Liver (tissue), 9 donors: ENCODE measurements around the gene EHD2. TPM values are rescaled to one million over a fixed set of nuclear protein-coding genes. Genes with fewer than 3 reads are reported as not detected.

Source experiments
- DNase-seq: peaks from one replicate; pipeline ENCODE4 v3.0.0-alpha.2; 2017; ENCODE audit warnings: low spot score
- H3K27ac ChIP-seq, 2 donors: one replicate each; pipeline ENCODE4 v1.7.0; 2013; ENCODE audit warnings: inconsistent platforms in 2 of 2, low read length in 2 of 2, control low read depth in 1 of 2, low read depth in 1 of 2, mild to moderate bottlenecking in 1 of 2
- H3K27me3 ChIP-seq, 4 donors: one replicate each; pipeline versions ENCODE4 v1.6.1 to v1.7.0; 2013; ENCODE audit warnings: low read length in 3 of 4, inconsistent platforms in 1 of 4, mild to moderate bottlenecking in 1 of 4, moderate library complexity in 1 of 4; ENCODE audit not compliant: control insufficient read depth in 4 of 4, insufficient read depth in 4 of 4
- H3K36me3 ChIP-seq, 4 donors: one replicate each; pipeline versions ENCODE4 v1.6.1 to v1.7.0; 2013; ENCODE audit warnings: low read length in 3 of 4, mild to moderate bottlenecking in 3 of 4, low read depth in 1 of 4, moderate library complexity in 1 of 4; ENCODE audit not compliant: control insufficient read depth in 4 of 4, insufficient read depth in 3 of 4
- H3K4me1 ChIP-seq, 4 donors: one replicate each; pipeline versions ENCODE4 v1.6.1 to v1.7.0; 2013; ENCODE audit warnings: low read length in 3 of 4, mild to moderate bottlenecking in 3 of 4, moderate library complexity in 1 of 4; ENCODE audit not compliant: control insufficient read depth in 4 of 4, insufficient read depth in 4 of 4
- H3K4me3 ChIP-seq, 3 donors: one replicate each; pipeline versions ENCODE4 v1.6.1 to v1.7.0; 2013; ENCODE audit warnings: low read length in 3 of 3, control low read depth in 1 of 3, low read depth in 1 of 3, mild to moderate bottlenecking in 1 of 3
- H3K9ac ChIP-seq, 2 donors: one replicate each; pipeline ENCODE4 v1.7.0; 2013; ENCODE audit warnings: low read length in 2 of 2, mild to moderate bottlenecking in 2 of 2, moderate library complexity in 2 of 2, control low read depth in 1 of 2, low read depth in 1 of 2
- H3K9me3 ChIP-seq, 4 donors: one replicate each; pipeline versions ENCODE4 v1.6.1 to v1.7.0; 2013; ENCODE audit warnings: low read length in 3 of 4; ENCODE audit not compliant: control insufficient read depth in 4 of 4
- ATF3 ChIP-seq: IDR thresholded peaks from 2 replicates; pipeline ENCODE4 v1.6.1; 2016; ENCODE audit warnings: antibody characterized with exemption
- EGR1 ChIP-seq, 2 donors: IDR thresholded peaks; 2 replicates each; pipeline ENCODE4 v1.6.1; 2016 to 2018; ENCODE audit warnings: antibody characterized with exemption in 2 of 2, low read depth in 2 of 2
- FOXA1 ChIP-seq: IDR thresholded peaks from 2 replicates; pipeline ENCODE4 v1.6.1; 2016; ENCODE audit warnings: antibody characterized with exemption
- FOXA2 ChIP-seq: IDR thresholded peaks from 2 replicates; pipeline ENCODE4 v1.6.1; 2016; ENCODE audit warnings: antibody characterized with exemption
- GABPA ChIP-seq, 2 donors: IDR thresholded peaks in 1 of 2; conservative IDR thresholded peaks in 1 of 2; 2 replicates each; pipeline ENCODE4 v1.6.1; 2016; ENCODE audit warnings: antibody characterized with exemption in 2 of 2, mild to moderate bottlenecking in 1 of 2, moderate library complexity in 1 of 2
- HNF4A ChIP-seq, 2 donors: conservative IDR thresholded peaks; 2 replicates each; pipeline ENCODE4 v1.6.1; 2016; ENCODE audit warnings: antibody characterized with exemption in 2 of 2, mild to moderate bottlenecking in 2 of 2
- HNF4G ChIP-seq: IDR thresholded peaks from 2 replicates; pipeline ENCODE4 v1.6.1; 2016; ENCODE audit warnings: antibody characterized with exemption
- JUND ChIP-seq, 2 donors: IDR thresholded peaks; 2 replicates each; pipeline ENCODE4 v1.6.1; 2016; ENCODE audit warnings: antibody characterized with exemption in 2 of 2
- MAX ChIP-seq: IDR thresholded peaks from 2 replicates; pipeline ENCODE4 v1.6.1; 2016; ENCODE audit warnings: antibody characterized with exemption
- NR2F2 ChIP-seq: IDR thresholded peaks from 2 replicates; pipeline ENCODE4 v1.6.1; 2016; ENCODE audit warnings: antibody characterized with exemption
- RAD21 ChIP-seq, 2 donors: IDR thresholded peaks; 2 replicates each; pipeline ENCODE4 v1.6.1; 2016; ENCODE audit warnings: antibody characterized with exemption in 2 of 2, mild to moderate bottlenecking in 2 of 2
- RXRA ChIP-seq, 2 donors: IDR thresholded peaks; 2 replicates each; pipeline ENCODE4 v1.6.1; 2017 to 2018; ENCODE audit warnings: antibody characterized with exemption in 2 of 2, mild to moderate bottlenecking in 1 of 2
- SP1 ChIP-seq: IDR thresholded peaks from 2 replicates; pipeline ENCODE4 v1.6.1; 2018; ENCODE audit warnings: antibody characterized with exemption, mild to moderate bottlenecking
- TAF1 ChIP-seq: conservative IDR thresholded peaks from 2 replicates; pipeline ENCODE4 v1.6.1; 2016; ENCODE audit warnings: antibody characterized with exemption, mild to moderate bottlenecking
- YY1 ChIP-seq: IDR thresholded peaks from 2 replicates; pipeline ENCODE4 v1.6.1; 2016; ENCODE audit warnings: antibody characterized with exemption, mild to moderate bottlenecking
- WGBS: extraction: QIAGEN DNeasy Blood & Tissue Kit; methylation state at CpG from one replicate; pipeline ENCODE4 v1.1.7; 2013; 5-methylcytosine and 5-hydroxymethylcytosine counted together
- polyA plus RNA-seq, 2 donors: library from polyadenylated mRNA; stranded (reverse) in 1 of 2; unstranded in 1 of 2; fragments of 200-250 nt in 1 of 2; fragments of >200 nt in 1 of 2; fragmentation: Nextera tagmentation in 1 of 2; extraction: Ambion mirVana in 1 of 2; gene quantifications; one replicate each; pipeline versions ENCODE4 v1.2.1 to v1.2.3, GENCODE V29; 2013 to 2015
- total RNA-seq, 2 donors: library from RNA; depleted of rRNA; stranded (reverse); fragments of >200 nt; gene quantifications; one replicate each; pipeline ENCODE4 v1.2.3, GENCODE V29; 2014
- TF ChIP-seq, protein P1 (sequence below): fragments of 150-350 bp; IDR thresholded peaks from 2 replicates; pipeline ENCODE4 v1.5.1; 2017; ENCODE audit warnings: improper control_type of control experiment, low read depth, low read length; ENCODE audit not compliant: missing input control
- TF ChIP-seq, protein P2 (sequence below): IDR thresholded peaks from 2 replicates; pipeline ENCODE4 v1.6.1; 2016; ENCODE audit warnings: antibody characterized with exemption, mild to moderate bottlenecking
- TF ChIP-seq, protein P3 (sequence below): IDR thresholded peaks from 2 replicates; pipeline ENCODE4 v1.6.1; 2016; ENCODE audit warnings: antibody characterized with exemption
- donor health status: healthy.
- donor health status: healthy.
- donor health status: healthy.
- donor health status: healthy.
- donor health status: healthy.

Gene EHD2
- total and polyA plus RNA-seq, 4 donors: 3.2 to 7.9 (median 5.8) TPM

DNA sequence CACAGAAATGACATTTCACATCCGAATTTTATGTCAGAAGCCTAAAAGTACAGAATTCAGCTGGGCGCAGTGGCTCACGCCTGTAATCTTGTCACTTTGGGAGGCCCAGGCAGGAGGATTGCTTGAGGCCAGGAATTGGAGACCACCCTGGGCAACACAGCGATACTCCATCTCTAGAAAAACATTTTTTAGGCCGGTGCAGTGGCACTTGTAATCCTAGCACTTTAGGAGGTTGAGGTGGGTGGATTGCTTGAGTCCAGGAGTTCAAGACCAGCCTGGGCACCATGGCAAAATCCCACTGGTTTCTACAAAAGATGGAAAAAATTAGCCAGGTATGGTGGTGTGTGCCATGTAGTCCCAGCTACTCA, 47.4 kb downstream of the EHD2 start:
- Histone ChIP-seq H3K4me3 (no peak overlapping the region), H3K9me3 (no peaks in the 10 kb centered on the region), H3K27me3 (no peaks in the 10 kb centered on the region), H3K9ac (no peak overlapping the region), H3K27ac (no peak overlapping the region), H3K36me3 (peaks cover 4 to 16% (median 8%) of the 10 kb centered on the region in 4 donors), H3K4me1 (peaks cover 0 to 30% (median 21%) of the 10 kb centered on the region in 4 donors)
- 78% methylated on average over 5 of the region's 5 CpGs for WGBS
- TF ChIP-seq YY1 (no peak), EGR1 (IDR thresholded peaks at IDR 0.05; ENCODE audit: low read depth in 2 of 2) (no peak), FOXA1 (no peak), HNF4G (no peak), NR2F2 (no peak), ATF3 (no peak), HNF4A (conservative IDR thresholded peaks at IDR 0.05) (no peak), JUND (IDR thresholded peaks at IDR 0.05) (no peak), RXRA (IDR thresholded peaks at IDR 0.05) (no peak), SP1 (no peak), RAD21 (IDR thresholded peaks at IDR 0.05) (no peak), FOXA2 (no peak), MAX (no peak), TAF1 (no peak), GABPA (IDR thresholded peaks at IDR 0.05 in 1 of 2, conservative IDR thresholded peaks at IDR 0.05 in 1 of 2) (no peak)
- TF ChIP-seq, protein P1, sequence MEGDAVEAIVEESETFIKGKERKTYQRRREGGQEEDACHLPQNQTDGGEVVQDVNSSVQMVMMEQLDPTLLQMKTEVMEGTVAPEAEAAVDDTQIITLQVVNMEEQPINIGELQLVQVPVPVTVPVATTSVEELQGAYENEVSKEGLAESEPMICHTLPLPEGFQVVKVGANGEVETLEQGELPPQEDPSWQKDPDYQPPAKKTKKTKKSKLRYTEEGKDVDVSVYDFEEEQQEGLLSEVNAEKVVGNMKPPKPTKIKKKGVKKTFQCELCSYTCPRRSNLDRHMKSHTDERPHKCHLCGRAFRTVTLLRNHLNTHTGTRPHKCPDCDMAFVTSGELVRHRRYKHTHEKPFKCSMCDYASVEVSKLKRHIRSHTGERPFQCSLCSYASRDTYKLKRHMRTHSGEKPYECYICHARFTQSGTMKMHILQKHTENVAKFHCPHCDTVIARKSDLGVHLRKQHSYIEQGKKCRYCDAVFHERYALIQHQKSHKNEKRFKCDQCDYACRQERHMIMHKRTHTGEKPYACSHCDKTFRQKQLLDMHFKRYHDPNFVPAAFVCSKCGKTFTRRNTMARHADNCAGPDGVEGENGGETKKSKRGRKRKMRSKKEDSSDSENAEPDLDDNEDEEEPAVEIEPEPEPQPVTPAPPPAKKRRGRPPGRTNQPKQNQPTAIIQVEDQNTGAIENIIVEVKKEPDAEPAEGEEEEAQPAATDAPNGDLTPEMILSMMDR: no peak
- TF ChIP-seq, protein P2, sequence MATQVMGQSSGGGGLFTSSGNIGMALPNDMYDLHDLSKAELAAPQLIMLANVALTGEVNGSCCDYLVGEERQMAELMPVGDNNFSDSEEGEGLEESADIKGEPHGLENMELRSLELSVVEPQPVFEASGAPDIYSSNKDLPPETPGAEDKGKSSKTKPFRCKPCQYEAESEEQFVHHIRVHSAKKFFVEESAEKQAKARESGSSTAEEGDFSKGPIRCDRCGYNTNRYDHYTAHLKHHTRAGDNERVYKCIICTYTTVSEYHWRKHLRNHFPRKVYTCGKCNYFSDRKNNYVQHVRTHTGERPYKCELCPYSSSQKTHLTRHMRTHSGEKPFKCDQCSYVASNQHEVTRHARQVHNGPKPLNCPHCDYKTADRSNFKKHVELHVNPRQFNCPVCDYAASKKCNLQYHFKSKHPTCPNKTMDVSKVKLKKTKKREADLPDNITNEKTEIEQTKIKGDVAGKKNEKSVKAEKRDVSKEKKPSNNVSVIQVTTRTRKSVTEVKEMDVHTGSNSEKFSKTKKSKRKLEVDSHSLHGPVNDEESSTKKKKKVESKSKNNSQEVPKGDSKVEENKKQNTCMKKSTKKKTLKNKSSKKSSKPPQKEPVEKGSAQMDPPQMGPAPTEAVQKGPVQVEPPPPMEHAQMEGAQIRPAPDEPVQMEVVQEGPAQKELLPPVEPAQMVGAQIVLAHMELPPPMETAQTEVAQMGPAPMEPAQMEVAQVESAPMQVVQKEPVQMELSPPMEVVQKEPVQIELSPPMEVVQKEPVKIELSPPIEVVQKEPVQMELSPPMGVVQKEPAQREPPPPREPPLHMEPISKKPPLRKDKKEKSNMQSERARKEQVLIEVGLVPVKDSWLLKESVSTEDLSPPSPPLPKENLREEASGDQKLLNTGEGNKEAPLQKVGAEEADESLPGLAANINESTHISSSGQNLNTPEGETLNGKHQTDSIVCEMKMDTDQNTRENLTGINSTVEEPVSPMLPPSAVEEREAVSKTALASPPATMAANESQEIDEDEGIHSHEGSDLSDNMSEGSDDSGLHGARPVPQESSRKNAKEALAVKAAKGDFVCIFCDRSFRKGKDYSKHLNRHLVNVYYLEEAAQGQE: no peak
- TF ChIP-seq, protein P3, sequence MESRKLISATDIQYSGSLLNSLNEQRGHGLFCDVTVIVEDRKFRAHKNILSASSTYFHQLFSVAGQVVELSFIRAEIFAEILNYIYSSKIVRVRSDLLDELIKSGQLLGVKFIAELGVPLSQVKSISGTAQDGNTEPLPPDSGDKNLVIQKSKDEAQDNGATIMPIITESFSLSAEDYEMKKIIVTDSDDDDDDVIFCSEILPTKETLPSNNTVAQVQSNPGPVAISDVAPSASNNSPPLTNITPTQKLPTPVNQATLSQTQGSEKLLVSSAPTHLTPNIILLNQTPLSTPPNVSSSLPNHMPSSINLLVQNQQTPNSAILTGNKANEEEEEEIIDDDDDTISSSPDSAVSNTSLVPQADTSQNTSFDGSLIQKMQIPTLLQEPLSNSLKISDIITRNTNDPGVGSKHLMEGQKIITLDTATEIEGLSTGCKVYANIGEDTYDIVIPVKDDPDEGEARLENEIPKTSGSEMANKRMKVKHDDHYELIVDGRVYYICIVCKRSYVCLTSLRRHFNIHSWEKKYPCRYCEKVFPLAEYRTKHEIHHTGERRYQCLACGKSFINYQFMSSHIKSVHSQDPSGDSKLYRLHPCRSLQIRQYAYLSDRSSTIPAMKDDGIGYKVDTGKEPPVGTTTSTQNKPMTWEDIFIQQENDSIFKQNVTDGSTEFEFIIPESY: no peak
- no peak for DNase-seq
